Activated CD8-positive, alpha-beta memory T cell treated with anti-CD3 and anti-CD28 coated beads, Interleukin-2, amount 50 U/mL, for 1 hour (primary cell): Measurements from ENCODE around the gene TRPM3.

Experiments used
- DNase-seq: peaks from one replicate; pipeline ENCODE4 v3.0.0-alpha.2; 2020; ENCODE audit errors: extremely low read depth

The TRPM3 gene

GRCh38 chr9:70485273-70485858, 636.1 kb downstream of the TRPM3 start:
- no peak for DNase-seq

GRCh38 chr9:70484232-70485130, 636.9 kb downstream of the TRPM3 start:
- no peak for DNase-seq

- no peak for DNase-seq
Measured at GRCh38 chr9:70481471-70481870, 640.0 kb downstream of the TRPM3 start.

- no peak for DNase-seq
Measured at GRCh38 chr9:70480405-70480980, 640.9 kb downstream of the TRPM3 start.

- no peak for DNase-seq
Measured at GRCh38 chr9:70479880-70480291, 641.5 kb downstream of the TRPM3 start.
